HL-60 (cell line): Measurements from ENCODE around the gene KLF18.

Experiments
- CTCF ChIP-seq: IDR thresholded peaks from one replicate; pipeline ENCODE4 v1.5.1; 2011; ENCODE audit warnings: low read length, control low read depth, inconsistent platforms; ENCODE audit not compliant: insufficient read depth
- POLR2AphosphoS5 ChIP-seq: IDR thresholded peaks from 2 replicates; pipeline ENCODE4 v1.6.1; 2012; ENCODE audit warnings: low read depth
- TF ChIP-seq, protein P1 (sequence below): IDR thresholded peaks from 2 replicates; pipeline ENCODE4 v1.6.1; 2012; ENCODE audit warnings: low read depth; ENCODE audit not compliant: insufficient replicate concordance

- TF ChIP-seq CTCF, result no peak
- TF ChIP-seq POLR2AphosphoS5, result no peak
- TF ChIP-seq, protein P1, sequence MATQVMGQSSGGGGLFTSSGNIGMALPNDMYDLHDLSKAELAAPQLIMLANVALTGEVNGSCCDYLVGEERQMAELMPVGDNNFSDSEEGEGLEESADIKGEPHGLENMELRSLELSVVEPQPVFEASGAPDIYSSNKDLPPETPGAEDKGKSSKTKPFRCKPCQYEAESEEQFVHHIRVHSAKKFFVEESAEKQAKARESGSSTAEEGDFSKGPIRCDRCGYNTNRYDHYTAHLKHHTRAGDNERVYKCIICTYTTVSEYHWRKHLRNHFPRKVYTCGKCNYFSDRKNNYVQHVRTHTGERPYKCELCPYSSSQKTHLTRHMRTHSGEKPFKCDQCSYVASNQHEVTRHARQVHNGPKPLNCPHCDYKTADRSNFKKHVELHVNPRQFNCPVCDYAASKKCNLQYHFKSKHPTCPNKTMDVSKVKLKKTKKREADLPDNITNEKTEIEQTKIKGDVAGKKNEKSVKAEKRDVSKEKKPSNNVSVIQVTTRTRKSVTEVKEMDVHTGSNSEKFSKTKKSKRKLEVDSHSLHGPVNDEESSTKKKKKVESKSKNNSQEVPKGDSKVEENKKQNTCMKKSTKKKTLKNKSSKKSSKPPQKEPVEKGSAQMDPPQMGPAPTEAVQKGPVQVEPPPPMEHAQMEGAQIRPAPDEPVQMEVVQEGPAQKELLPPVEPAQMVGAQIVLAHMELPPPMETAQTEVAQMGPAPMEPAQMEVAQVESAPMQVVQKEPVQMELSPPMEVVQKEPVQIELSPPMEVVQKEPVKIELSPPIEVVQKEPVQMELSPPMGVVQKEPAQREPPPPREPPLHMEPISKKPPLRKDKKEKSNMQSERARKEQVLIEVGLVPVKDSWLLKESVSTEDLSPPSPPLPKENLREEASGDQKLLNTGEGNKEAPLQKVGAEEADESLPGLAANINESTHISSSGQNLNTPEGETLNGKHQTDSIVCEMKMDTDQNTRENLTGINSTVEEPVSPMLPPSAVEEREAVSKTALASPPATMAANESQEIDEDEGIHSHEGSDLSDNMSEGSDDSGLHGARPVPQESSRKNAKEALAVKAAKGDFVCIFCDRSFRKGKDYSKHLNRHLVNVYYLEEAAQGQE, result no peak
Observed at GRCh38 chr1:44110916-44111315, 30.5 kb downstream of the KLF18 start.
